GM21825 (cell line): ENCODE data around the gene MEIS3.
"Not testable (repeated sequence)": the region's sequence is repeated elsewhere in the genome, so short reads cannot be mapped to it uniquely, and the experiment has no call there.

Source experiments
- ATAC-seq: cut with Tn5 transposase; IDR thresholded peaks from one replicate; pipeline ENCODE4 v1.9.1; 2021; ENCODE audit warnings: mild to moderate bottlenecking, moderate library complexity; ENCODE audit not compliant: unreplicated experiment

The MEIS3 gene

DNA sequence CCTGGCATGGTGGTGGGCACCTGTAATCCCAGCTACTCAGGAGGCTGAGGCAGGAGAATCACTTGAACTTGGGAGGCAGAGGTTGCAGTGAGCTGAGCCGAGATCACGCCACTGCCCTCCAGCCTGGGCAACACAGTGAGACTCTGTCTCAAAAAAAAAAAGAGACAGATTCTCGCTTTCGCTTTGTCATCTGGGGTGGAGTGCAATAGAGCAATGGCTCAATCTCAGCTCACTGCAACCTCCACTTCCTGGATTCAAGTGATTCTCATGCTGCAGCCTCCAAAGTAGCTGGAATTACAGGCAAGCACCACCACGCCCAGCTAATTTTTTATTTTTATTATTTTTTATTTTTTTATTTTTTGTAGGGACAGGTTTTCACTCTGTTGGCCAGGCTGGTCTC lies 30.6 kb downstream of the MEIS3 start:
- not testable (repeated sequence) for ATAC-seq

- not testable (repeated sequence) for ATAC-seq
Observed at GRCh38 chr19:47387623-47388022, 31.7 kb downstream of the MEIS3 start.

GRCh38 chr19:47386582-47386981 lies 32.7 kb downstream of the MEIS3 start:
- not testable (repeated sequence) for ATAC-seq

DNA sequence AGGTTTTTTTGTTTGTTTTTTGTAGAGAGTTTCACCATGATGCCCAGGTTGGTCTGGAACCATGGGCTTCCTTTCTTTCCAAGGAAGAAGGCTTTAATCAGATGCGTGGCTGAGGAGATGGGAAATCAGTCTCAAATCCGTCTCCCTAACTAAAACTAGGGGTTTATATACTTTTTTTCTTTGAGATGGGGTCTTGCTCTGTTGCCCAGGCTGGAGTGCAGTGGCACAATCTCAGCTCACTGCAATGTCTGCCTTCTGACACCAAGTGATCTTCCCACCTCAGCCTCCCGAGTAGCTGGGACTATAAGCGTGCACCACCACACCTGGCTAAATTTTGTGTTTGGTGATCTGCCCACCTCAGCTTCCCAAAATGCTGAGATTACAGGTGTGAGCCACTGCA lies 34.8 kb downstream of the MEIS3 start:
- ATAC-seq, result not testable (repeated sequence)

- not testable (repeated sequence) for ATAC-seq
Observed at GRCh38 chr19:47383890-47384289, 35.4 kb downstream of the MEIS3 start.

GRCh38 chr19:47381653-47382279 lies 37.6 kb downstream of the MEIS3 start:
- no peak for ATAC-seq

DNA sequence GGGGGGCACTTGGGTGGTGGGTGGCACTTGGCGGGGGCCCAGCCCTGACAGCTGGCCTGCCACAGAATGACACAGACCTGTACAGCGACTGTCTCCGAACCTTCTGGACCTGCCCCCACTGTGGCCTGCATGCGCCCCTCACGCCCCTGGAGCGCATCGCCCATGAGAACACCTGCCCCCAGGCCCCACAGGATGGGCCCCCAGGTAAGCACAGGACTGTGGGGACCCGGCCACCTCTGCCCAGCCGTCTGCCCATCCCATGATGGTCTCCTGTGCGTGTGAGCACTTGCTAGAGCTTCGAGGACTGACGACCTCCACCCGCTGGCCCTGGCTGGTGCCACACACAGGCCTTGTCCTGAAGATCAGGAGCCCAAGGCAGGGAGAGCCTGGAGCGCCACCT lies 38.2 kb downstream of the MEIS3 start:
- no peak for ATAC-seq

GRCh38 chr19:47380559-47380958 lies 38.8 kb downstream of the MEIS3 start:
- no peak for ATAC-seq

DNA sequence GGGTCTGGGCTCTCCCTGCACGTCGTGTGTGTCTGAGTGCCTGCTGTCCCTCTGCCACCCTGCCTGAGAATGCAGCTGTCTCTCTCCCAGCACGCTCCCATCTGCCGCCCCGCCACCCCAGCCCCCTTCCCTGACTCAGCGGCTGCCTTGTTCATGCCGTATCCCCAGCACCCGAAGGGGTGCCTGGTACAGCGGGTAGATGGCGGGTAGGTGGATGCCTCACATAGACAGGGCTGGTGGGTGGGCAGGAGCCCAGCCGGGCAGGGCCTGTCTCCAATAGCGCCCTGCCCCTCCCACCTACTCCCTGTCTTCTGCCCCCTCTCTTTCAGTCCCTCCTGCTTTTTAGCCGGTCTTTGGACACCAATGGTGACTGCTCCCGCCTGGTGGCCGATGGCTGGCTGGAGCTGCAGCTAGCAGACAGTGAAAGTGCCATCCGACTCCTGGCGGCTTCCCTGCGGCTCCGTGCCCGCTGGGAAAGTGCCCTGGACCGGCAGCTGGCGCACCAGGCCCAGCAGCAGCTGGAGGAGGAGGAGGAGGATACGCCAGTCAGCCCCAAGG lies 39.9 kb downstream of the MEIS3 start:
- ATAC-seq, result no peak

DNA sequence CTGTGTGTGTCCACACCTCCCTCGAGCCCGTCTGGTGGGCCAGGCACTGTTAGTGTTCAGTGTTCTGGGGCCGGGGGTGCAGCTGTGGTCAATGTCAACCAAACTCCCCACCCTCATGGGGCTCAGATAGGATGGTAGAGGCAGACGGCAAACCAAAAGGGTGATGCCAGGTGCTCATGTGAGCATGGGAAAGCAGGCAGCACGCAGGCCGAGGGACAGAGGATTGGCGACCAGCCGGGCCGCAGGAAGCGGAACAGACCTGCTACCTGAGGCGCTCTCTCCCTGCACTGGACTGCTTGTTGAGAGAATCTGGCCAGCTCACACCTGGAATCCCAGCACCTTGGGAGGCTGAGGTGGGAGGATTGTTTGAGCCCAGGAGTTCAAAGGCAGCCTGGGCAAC lies 41.1 kb downstream of the MEIS3 start:
- no peak for ATAC-seq

GRCh38 chr19:47377801-47378200 lies 41.5 kb downstream of the MEIS3 start:
- ATAC-seq, result no peak

DNA sequence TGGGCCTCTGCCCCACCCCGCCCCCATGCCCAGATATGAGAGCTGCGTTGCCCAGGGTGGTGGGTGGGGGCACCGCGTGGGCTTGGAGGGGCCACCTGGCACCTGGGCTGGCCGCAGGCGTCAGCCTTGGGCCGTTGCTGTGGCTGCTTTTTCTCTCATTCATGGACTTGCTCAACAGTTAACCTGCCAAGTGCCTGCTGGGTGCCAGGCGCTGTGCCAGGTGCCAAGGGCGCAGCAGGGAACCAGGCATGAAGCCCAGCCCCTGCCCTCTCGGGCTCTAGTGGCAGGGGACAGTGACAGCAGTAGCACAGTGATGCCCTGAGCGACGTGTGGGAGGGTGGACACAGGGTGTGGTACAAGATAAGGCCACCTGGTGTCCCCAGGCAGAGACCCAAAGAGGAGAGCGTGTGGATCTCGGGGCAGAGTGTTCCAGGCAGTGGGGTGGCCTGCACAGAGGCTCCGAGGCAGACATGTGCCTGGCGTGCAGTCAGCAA lies 42.1 kb downstream of the MEIS3 start:
- ATAC-seq, result no peak

GRCh38 chr19:47376589-47377144 lies 42.7 kb downstream of the MEIS3 start:
- no peak for ATAC-seq

- no peak for ATAC-seq
Observed at GRCh38 chr19:47375694-47376588, 43.4 kb downstream of the MEIS3 start.

DNA sequence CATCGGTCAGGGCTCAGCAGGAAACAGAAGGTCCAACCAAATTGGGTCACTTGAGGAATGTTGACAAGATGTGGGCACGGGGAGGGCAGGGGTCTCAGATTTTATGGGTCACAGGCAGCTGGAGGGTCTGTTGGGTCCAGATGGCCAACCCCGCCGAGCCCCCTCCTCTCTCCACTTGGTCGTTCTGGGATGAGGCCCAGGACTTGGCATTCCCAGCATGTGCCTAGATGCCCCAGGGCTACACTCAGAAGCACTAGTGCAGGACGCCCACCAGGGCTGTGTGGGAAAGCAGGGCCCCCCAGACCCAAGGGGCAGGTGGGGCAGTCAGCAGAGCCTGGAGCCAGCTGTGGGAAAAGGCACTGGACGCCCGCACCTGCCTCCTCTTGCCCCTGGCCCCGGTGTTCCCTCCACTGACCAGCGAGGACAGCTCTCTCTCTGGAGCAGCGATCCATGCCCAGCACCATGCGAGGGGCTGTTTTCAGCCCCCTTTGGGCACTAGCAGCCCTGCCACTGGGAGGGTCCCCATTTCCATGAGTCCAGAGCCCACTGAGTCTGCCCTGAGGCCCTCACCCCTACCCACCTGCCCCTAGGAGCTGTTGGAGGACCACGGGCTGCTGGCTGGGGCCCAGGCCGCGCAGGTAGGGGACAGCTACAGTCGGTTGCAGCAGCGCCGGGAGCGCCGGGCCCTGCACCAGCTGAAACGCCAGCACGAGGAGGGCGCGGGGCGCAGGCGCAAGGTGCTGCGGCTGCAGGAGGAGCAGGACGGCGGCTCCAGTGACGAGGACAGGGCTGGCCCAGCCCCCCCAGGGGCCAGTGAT lies 44.2 kb downstream of the MEIS3 start:
- no peak for ATAC-seq

- ATAC-seq, result no peak
Observed at GRCh38 chr19:47373246-47374240, 45.8 kb downstream of the MEIS3 start.

DNA sequence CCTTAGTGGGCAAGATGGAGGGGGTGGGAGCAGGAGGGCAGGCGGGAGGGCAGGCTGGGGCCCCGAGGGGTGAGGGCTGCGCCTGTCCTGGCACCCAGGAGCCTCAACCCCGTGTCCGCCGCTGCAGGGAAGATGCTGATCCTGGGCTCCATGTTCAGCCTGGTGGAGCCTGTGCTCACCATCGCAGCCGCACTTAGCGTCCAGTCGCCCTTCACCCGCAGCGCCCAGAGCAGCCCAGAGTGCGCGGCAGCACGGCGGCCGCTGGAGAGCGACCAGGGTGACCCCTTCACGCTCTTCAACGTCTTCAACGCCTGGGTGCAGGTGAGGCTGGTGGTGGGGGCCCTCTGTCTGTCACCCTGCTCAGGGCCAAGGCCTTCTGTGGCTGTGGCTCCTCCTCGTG lies 46.7 kb downstream of the MEIS3 start:
- ATAC-seq, result no peak

GRCh38 chr19:47371261-47371660 lies 48.1 kb downstream of the MEIS3 start:
- no peak for ATAC-seq

DNA sequence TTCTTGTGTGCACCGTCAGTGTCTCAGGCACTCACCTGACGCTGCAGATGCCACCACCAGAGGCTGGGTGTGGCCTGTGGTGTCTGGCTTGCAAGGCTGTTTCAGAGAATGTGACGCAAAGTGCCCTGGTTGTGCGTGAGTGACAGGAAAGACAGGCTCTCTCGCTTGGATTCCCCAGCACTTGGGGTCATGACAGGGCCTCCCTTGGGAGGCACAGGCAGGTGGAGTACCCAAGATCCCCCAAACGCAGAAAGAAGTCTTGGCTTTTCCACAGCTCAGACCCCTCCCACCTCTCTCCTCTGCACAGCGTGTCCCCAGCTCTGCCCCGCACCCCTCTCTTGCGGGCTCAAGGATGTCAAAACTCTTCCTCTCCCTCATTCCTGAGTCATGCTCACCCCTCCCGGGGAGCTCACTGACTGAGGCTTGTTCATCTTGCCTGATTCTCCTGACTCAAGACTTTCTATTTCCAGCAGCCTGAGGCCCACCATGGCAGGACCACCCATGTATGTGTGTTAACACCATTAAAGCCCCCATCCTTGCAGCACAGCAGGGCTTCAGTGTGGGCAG lies 49.2 kb downstream of the MEIS3 start:
- ATAC-seq, result no peak
